Measurements from ENCODE around the gene ATP6V1F.

ATP6V1F gene

GRCh38 chr7:128861957-128862570 is 592 bp upstream of the ATP6V1F start:
- Histone ChIP-seq H3K27me3 (ENCODE audit: insufficient read depth, low read depth, severe bottlenecking) (no peaks in the 10 kb centered on the region), H3K27ac (peak overlapping the region; percentile 62), H3K9me3 (ENCODE audit: severe bottlenecking) (no peaks in the 10 kb centered on the region), H3K4me3 (ENCODE audit: low read depth, low read length) (peak overlapping the region; percentile 78), H3K36me3 (peaks cover 17% of the 10 kb centered on the region)
- no peak for TF ChIP-seq CTCF (IDR thresholded peaks at IDR 0.05; ENCODE audit: low read depth, low read length)
- DNase-seq: no peak

GRCh38 chr7:128863433-128863989 is 855 bp downstream of the ATP6V1F start:
- H3K27me3 ChIP-seq (ENCODE audit: insufficient read depth, low read depth, severe bottlenecking): no peaks in the 10 kb centered on the region
- TF ChIP-seq CTCF (IDR thresholded peaks at IDR 0.05; ENCODE audit: low read depth, low read length): peak; percentile 54
- H3K27ac ChIP-seq: peak overlapping the region; percentile 81
- peak; percentile 68 for DNase-seq
- H3K4me3 ChIP-seq (ENCODE audit: low read depth, low read length): peak overlapping the region; percentile 78
- H3K36me3 ChIP-seq: peaks cover 17% of the 10 kb centered on the region
- no peaks in the 10 kb centered on the region for H3K9me3 ChIP-seq (ENCODE audit: severe bottlenecking)

- H3K9me3 ChIP-seq (ENCODE audit: severe bottlenecking): no peaks in the 10 kb centered on the region
- TF ChIP-seq CTCF (IDR thresholded peaks at IDR 0.05; ENCODE audit: low read depth, low read length): no peak
- no peak overlapping the region for H3K4me3 ChIP-seq (ENCODE audit: low read depth, low read length)
- no peak overlapping the region for H3K27ac ChIP-seq
- DNase-seq: no peak
- no peaks in the 10 kb centered on the region for H3K27me3 ChIP-seq (ENCODE audit: insufficient read depth, low read depth, severe bottlenecking)
- H3K36me3 ChIP-seq: peaks cover 17% of the 10 kb centered on the region
Observed at GRCh38 chr7:128865303-128865702, 2.6 kb downstream of the ATP6V1F start.

- TF ChIP-seq CTCF (IDR thresholded peaks at IDR 0.05; ENCODE audit: low read depth, low read length): no peak
- no peak overlapping the region for H3K27ac ChIP-seq
- H3K9me3 ChIP-seq (ENCODE audit: severe bottlenecking): no peaks in the 10 kb centered on the region
- no peak overlapping the region for H3K4me3 ChIP-seq (ENCODE audit: low read depth, low read length)
- no peaks in the 10 kb centered on the region for H3K27me3 ChIP-seq (ENCODE audit: insufficient read depth, low read depth, severe bottlenecking)
- no peak for DNase-seq
- H3K36me3 ChIP-seq: peaks cover 17% of the 10 kb centered on the region
Observed at GRCh38 chr7:128865996-128866877, 3.6 kb downstream of the ATP6V1F start.

- H3K27me3 ChIP-seq (ENCODE audit: insufficient read depth, low read depth, severe bottlenecking): no peaks in the 10 kb centered on the region
- H3K9me3 ChIP-seq (ENCODE audit: severe bottlenecking): no peaks in the 10 kb centered on the region
- no peak overlapping the region for H3K4me3 ChIP-seq (ENCODE audit: low read depth, low read length)
- no peak for DNase-seq
- peaks cover 17% of the 10 kb centered on the region for H3K36me3 ChIP-seq
- no peak overlapping the region; the same call in 1 of the 2 replicates for H3K27ac ChIP-seq
- TF ChIP-seq CTCF (IDR thresholded peaks at IDR 0.05; ENCODE audit: low read depth, low read length): no peak
Observed at GRCh38 chr7:128867241-128867640, 4.6 kb downstream of the ATP6V1F start.

Measured in WERI-Rb-1 (cell line).